SK-MEL-5 (cell line): ENCODE data around the gene FXN. TPM values are rescaled to one million over a fixed set of nuclear protein-coding genes. Genes with fewer than 3 reads are reported as not detected.

Source experiments
- DNase-seq: peaks from one replicate; pipeline ENCODE4 v3.0.0-alpha.2; 2016; ENCODE audit warnings: low read depth, low spot score
- in situ Hi-C: cut with HindIII; loops from 2 replicates; pipeline ENCODE4 v1.10.0; 2016; ENCODE audit warnings: low sequenced_read_pairs, high pct_unique_total_duplicates, low pct_unique_long_range_greater_than_20kb
- small RNA-seq, 2 experiments: library from RNA; depleted of rRNA; stranded (forward); fragments of <200 nt; gene quantifications; one replicate each; pipeline ENCODE3, GENCODE V24; 2014
- total RNA-seq: library from RNA; depleted of rRNA; stranded (reverse); fragments of >200 nt; shearing (Covaris generic); gene quantifications from 2 replicates; pipeline ENCODE4 v1.2.3, GENCODE V29; 2014; rRNA removed

Gene FXN
- total RNA-seq, 1 experiment from 2014 or later = 6.8 TPM

DNA sequence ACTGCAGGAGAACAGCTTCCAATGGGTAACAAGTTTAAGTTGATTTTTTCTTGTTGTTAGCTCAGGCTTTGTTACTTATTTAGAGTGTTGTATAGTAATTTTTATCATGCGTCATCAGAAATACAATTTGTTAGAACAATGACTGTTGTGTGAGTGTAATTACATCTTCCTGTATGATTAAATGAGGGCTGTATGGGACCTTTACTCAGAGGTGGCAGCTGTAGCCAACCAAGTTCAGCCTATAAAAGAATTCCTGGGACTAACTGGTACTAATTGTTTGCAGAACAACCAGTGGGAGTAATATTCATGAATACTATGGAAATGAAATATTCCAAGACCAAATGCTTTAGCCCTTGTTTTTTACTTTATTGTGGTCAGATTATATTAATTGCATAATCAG is 107.7 kb downstream of the FXN start:
- in situ Hi-C loops = no loop called here

DNA sequence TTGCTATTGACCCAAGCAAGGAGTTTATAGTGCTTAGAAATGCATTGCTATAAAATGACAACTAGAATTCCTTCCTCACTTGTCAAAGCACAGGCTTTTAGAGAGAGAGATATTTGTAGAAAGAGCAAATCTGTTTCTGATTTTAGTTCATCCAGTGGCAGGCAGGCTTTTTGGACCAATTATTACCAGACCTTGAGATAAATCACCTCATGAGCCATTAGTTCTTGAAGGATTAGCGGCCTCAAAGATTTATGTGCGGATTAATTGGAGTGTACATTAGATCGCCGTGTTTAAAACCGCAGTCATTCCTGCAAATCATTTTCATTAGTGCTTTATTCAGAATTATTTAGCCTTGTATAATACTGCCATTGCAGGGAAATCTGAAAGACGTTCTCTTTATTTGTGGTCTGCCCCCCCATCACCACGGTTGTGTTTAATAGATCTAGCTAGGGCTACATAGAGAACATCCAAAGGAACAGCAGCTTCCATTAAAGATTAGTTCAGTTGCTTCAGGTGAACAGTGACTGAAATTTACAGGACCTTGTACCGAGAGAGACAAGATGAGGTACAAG is 109.7 kb downstream of the FXN start:
- DNase-seq = no peak
- in situ Hi-C loops = no loop called here

More for the DNA sequence above, 107.7 kb downstream of the FXN start:
- no peak for DNase-seq

DNA sequence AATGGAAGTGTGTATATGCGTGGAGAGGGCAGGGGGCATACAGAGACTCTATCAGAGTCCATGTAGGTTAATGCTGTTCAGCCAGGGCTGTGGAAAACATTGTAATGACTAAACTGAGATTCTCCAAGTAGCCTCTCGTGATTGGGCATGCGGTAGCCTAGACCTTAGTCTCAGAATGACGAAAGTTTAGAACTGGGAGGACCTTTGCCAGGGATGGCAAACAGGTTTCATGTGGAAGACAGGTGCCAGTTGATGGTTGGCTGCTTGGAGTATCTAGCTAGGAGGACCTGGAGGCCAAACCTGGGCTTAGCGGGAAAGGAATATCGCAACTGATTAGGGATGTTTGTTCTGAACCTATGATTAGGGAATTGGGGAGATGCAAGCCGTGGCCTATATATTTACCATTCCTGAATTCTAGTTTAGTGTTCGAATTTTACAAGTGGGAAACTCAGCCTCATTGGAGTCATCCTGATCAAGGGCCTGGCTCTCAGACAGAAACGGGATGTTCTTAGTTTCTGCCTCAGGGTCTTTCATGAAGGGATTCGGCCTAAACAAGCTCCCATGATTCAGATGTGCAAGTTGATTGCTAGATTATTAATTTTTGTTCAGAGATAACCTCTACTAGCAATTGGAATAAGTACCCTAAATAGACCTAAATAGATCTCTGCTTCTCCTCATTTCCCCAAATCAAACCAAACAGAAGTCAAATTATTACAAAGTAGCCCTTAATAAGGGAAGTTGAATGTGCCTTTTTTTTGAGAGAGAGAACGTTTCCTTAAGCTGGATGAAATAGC is 111.7 kb downstream of the FXN start:
- no peak for DNase-seq
- in situ Hi-C loops = no loop called here

DNA sequence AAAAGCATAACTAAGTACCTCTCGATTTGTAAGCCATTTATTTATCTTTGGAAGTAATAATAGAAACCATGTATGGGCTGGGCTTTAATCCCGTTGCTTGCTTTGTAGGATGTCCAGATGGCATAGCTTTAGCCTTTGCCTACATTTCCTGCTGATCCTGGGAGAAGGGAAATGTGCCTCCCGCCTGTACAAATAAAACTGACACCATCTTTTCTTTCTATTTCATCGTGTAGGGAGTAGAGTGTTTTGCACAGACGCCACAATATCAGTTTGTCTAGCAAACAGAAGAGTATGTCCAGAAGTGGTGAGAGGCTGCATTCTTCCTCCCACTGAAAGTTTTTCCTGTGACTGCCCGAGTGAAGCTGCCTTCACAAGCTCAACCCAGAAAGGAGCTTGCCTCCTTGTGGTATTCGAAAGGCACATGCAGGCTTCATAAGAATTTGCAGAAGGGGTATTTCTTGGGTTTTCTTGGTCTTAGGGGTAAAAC is 113.8 kb downstream of the FXN start:
- DNase-seq = peak; percentile 59
- in situ Hi-C loops = no loop called here

Small RNA genes lying within 50 kb of the gene (small RNA-seq; reads per million reads assigned to genes)
- gene AL162730.1 = 0 reads per million in 2 experiments

Other genes starting within 250 kb of the FXN start
- not detected in 2 replicates for gene PRKACG, start 21.6 kb upstream of the FXN start, total RNA-seq
- gene TJP2, start 138.5 kb downstream of the FXN start, total RNA-seq = 12.1 and 15.2 TPM in 2 replicates